ENCODE results near the gene RBFOX2.

- TF ChIP-seq POLR2A (IDR thresholded peaks at IDR 0.05) (no peak), CTCF (IDR thresholded peaks at IDR 0.05) (no peak)
These were observed 40.6 kb downstream of the RBFOX2 start for GRCh38 chr22:35988030-35988429.

Measured in adrenal gland (tissue), 5 donors.